Stimulated activated CD8-positive, alpha-beta memory T cell treated with anti-CD3 and anti-CD28 coated beads, Interleukin-15, amount 100 ng/mL, for 48 hours (primary cell): ENCODE results near the gene NAV2.

Experiments
- DNase-seq, 2 donors: peaks; one replicate each; pipeline ENCODE4 v3.0.0-alpha.2; 2020; ENCODE audit warnings: low read depth in 2 of 2

NAV2 gene

GRCh38 chr11:19714387-19715363 lies 2.0 kb downstream of the NAV2 start:
- no peak for DNase-seq

- no peak for DNase-seq
Measured at GRCh38 chr11:19715373-19715772, 2.7 kb downstream of the NAV2 start.

- DNase-seq = no peak
Measured at GRCh38 chr11:19718051-19718450, 5.4 kb downstream of the NAV2 start.

- DNase-seq = no peak
Measured at GRCh38 chr11:19718951-19719350, 6.3 kb downstream of the NAV2 start.

- DNase-seq = no peak
Measured at GRCh38 chr11:19719960-19720359, 7.3 kb downstream of the NAV2 start.

- no peak for DNase-seq
Measured at GRCh38 chr11:19721176-19721575, 8.5 kb downstream of the NAV2 start.

GRCh38 chr11:19722702-19723101 lies 10.1 kb downstream of the NAV2 start:
- no peak for DNase-seq

GRCh38 chr11:19723572-19724342 lies 11.1 kb downstream of the NAV2 start:
- DNase-seq = no peak

- no peak for DNase-seq
Measured at GRCh38 chr11:19724765-19725164, 12.1 kb downstream of the NAV2 start.

GRCh38 chr11:19725379-19726079 lies 12.9 kb downstream of the NAV2 start:
- no peak for DNase-seq

GRCh38 chr11:19727246-19727645 lies 14.6 kb downstream of the NAV2 start:
- no peak for DNase-seq

- DNase-seq = no peak
Measured at GRCh38 chr11:19728436-19728835, 15.8 kb downstream of the NAV2 start.

- no peak for DNase-seq
Measured at GRCh38 chr11:19729141-19729540, 16.5 kb downstream of the NAV2 start.

- DNase-seq = no peak
Measured at GRCh38 chr11:19730373-19730772, 17.7 kb downstream of the NAV2 start.

GRCh38 chr11:19734171-19734570 lies 21.5 kb downstream of the NAV2 start:
- DNase-seq = no peak

GRCh38 chr11:19735157-19735908 lies 22.7 kb downstream of the NAV2 start:
- no peak for DNase-seq

GRCh38 chr11:19735909-19736498 lies 23.4 kb downstream of the NAV2 start:
- DNase-seq = no peak

- DNase-seq = no peak
Measured at GRCh38 chr11:19736831-19737230, 24.2 kb downstream of the NAV2 start.

- DNase-seq = no peak
Measured at GRCh38 chr11:19737575-19737974, 24.9 kb downstream of the NAV2 start.

- DNase-seq = no peak
Measured at GRCh38 chr11:19738124-19738523, 25.5 kb downstream of the NAV2 start.

- no peak for DNase-seq
Measured at GRCh38 chr11:19739872-19740271, 27.2 kb downstream of the NAV2 start.
